Liver (tissue), 9 donors: ENCODE measurements around the gene MINK1. TPM values are rescaled to one million over a fixed set of nuclear protein-coding genes. Genes with fewer than 3 reads are reported as not detected.

ENCODE experiments used
- DNase-seq: peaks from one replicate; pipeline ENCODE4 v3.0.0-alpha.2; 2017; ENCODE audit warnings: low spot score
- H3K27ac ChIP-seq, 2 donors: one replicate each; pipeline ENCODE4 v1.7.0; 2013; ENCODE audit warnings: inconsistent platforms in 2 of 2, low read length in 2 of 2, control low read depth in 1 of 2, low read depth in 1 of 2, mild to moderate bottlenecking in 1 of 2
- H3K27me3 ChIP-seq, 4 donors: one replicate each; pipeline versions ENCODE4 v1.6.1 to v1.7.0; 2013; ENCODE audit warnings: low read length in 3 of 4, inconsistent platforms in 1 of 4, mild to moderate bottlenecking in 1 of 4, moderate library complexity in 1 of 4; ENCODE audit not compliant: control insufficient read depth in 4 of 4, insufficient read depth in 4 of 4
- H3K36me3 ChIP-seq, 4 donors: one replicate each; pipeline versions ENCODE4 v1.6.1 to v1.7.0; 2013; ENCODE audit warnings: low read length in 3 of 4, mild to moderate bottlenecking in 3 of 4, low read depth in 1 of 4, moderate library complexity in 1 of 4; ENCODE audit not compliant: control insufficient read depth in 4 of 4, insufficient read depth in 3 of 4
- H3K4me1 ChIP-seq, 4 donors: one replicate each; pipeline versions ENCODE4 v1.6.1 to v1.7.0; 2013; ENCODE audit warnings: low read length in 3 of 4, mild to moderate bottlenecking in 3 of 4, moderate library complexity in 1 of 4; ENCODE audit not compliant: control insufficient read depth in 4 of 4, insufficient read depth in 4 of 4
- H3K4me3 ChIP-seq, 3 donors: one replicate each; pipeline versions ENCODE4 v1.6.1 to v1.7.0; 2013; ENCODE audit warnings: low read length in 3 of 3, control low read depth in 1 of 3, low read depth in 1 of 3, mild to moderate bottlenecking in 1 of 3
- H3K9ac ChIP-seq, 2 donors: one replicate each; pipeline ENCODE4 v1.7.0; 2013; ENCODE audit warnings: low read length in 2 of 2, mild to moderate bottlenecking in 2 of 2, moderate library complexity in 2 of 2, control low read depth in 1 of 2, low read depth in 1 of 2
- H3K9me3 ChIP-seq, 4 donors: one replicate each; pipeline versions ENCODE4 v1.6.1 to v1.7.0; 2013; ENCODE audit warnings: low read length in 3 of 4; ENCODE audit not compliant: control insufficient read depth in 4 of 4
- EGR1 ChIP-seq, 2 donors: IDR thresholded peaks; 2 replicates each; pipeline ENCODE4 v1.6.1; 2016 to 2018; ENCODE audit warnings: antibody characterized with exemption in 2 of 2, low read depth in 2 of 2
- FOXA2 ChIP-seq: IDR thresholded peaks from 2 replicates; pipeline ENCODE4 v1.6.1; 2016; ENCODE audit warnings: antibody characterized with exemption
- GABPA ChIP-seq, 2 donors: IDR thresholded peaks in 1 of 2; conservative IDR thresholded peaks in 1 of 2; 2 replicates each; pipeline ENCODE4 v1.6.1; 2016; ENCODE audit warnings: antibody characterized with exemption in 2 of 2, mild to moderate bottlenecking in 1 of 2, moderate library complexity in 1 of 2
- HNF4A ChIP-seq, 2 donors: conservative IDR thresholded peaks; 2 replicates each; pipeline ENCODE4 v1.6.1; 2016; ENCODE audit warnings: antibody characterized with exemption in 2 of 2, mild to moderate bottlenecking in 2 of 2
- HNF4G ChIP-seq: IDR thresholded peaks from 2 replicates; pipeline ENCODE4 v1.6.1; 2016; ENCODE audit warnings: antibody characterized with exemption
- JUND ChIP-seq, 2 donors: IDR thresholded peaks; 2 replicates each; pipeline ENCODE4 v1.6.1; 2016; ENCODE audit warnings: antibody characterized with exemption in 2 of 2
- NR2F2 ChIP-seq: IDR thresholded peaks from 2 replicates; pipeline ENCODE4 v1.6.1; 2016; ENCODE audit warnings: antibody characterized with exemption
- RAD21 ChIP-seq, 2 donors: IDR thresholded peaks; 2 replicates each; pipeline ENCODE4 v1.6.1; 2016; ENCODE audit warnings: antibody characterized with exemption in 2 of 2, mild to moderate bottlenecking in 2 of 2
- RXRA ChIP-seq, 2 donors: IDR thresholded peaks; 2 replicates each; pipeline ENCODE4 v1.6.1; 2017 to 2018; ENCODE audit warnings: antibody characterized with exemption in 2 of 2, mild to moderate bottlenecking in 1 of 2
- SP1 ChIP-seq: IDR thresholded peaks from 2 replicates; pipeline ENCODE4 v1.6.1; 2018; ENCODE audit warnings: antibody characterized with exemption, mild to moderate bottlenecking
- TAF1 ChIP-seq: conservative IDR thresholded peaks from 2 replicates; pipeline ENCODE4 v1.6.1; 2016; ENCODE audit warnings: antibody characterized with exemption, mild to moderate bottlenecking
- YY1 ChIP-seq: IDR thresholded peaks from 2 replicates; pipeline ENCODE4 v1.6.1; 2016; ENCODE audit warnings: antibody characterized with exemption, mild to moderate bottlenecking
- WGBS: extraction: QIAGEN DNeasy Blood & Tissue Kit; methylation state at CpG from one replicate; pipeline ENCODE4 v1.1.7; 2013; 5-methylcytosine and 5-hydroxymethylcytosine counted together
- polyA plus RNA-seq, 2 donors: library from polyadenylated mRNA; stranded (reverse) in 1 of 2; unstranded in 1 of 2; fragments of 200-250 nt in 1 of 2; fragments of >200 nt in 1 of 2; fragmentation: Nextera tagmentation in 1 of 2; extraction: Ambion mirVana in 1 of 2; gene quantifications; one replicate each; pipeline versions ENCODE4 v1.2.1 to v1.2.3, GENCODE V29; 2013 to 2015
- total RNA-seq, 2 donors: library from RNA; depleted of rRNA; stranded (reverse); fragments of >200 nt; gene quantifications; one replicate each; pipeline ENCODE4 v1.2.3, GENCODE V29; 2014
- TF ChIP-seq, protein P1 (sequence below): IDR thresholded peaks from 2 replicates; pipeline ENCODE4 v1.6.1; 2016; ENCODE audit warnings: antibody characterized with exemption
- TF ChIP-seq, protein P2 (sequence below): IDR thresholded peaks from 2 replicates; pipeline ENCODE4 v1.6.1; 2016; ENCODE audit warnings: antibody characterized with exemption, mild to moderate bottlenecking
- TF ChIP-seq, protein P3 (sequence below): IDR thresholded peaks from 2 replicates; pipeline ENCODE4 v1.6.1; 2016; ENCODE audit warnings: antibody characterized with exemption
- donor health status: healthy.
- donor health status: healthy.
- donor health status: healthy.
- donor health status: healthy.
- donor health status: healthy.

Gene MINK1
- total and polyA plus RNA-seq, 4 donors = 6.9 to 30.6 (median 21.1) TPM

DNA sequence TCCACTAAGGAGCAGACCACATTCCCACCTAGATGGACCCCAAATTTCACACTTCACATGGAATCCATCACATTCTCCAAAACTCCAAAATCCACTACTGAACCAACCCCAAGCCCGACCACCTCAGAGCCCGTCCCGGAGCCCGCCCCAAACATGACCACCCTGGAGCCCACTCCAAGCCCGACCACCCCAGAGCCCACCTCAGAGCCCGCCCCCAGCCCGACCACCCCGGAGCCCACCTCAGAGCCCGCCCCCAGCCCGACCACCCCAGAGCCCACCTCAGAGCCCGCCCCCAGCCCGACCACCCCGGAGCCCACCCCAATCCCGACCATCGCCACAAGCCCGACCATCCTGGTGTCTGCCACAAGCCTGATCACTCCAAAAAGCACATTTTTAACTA is 100.5 kb downstream of the MINK1 start:
- Histone ChIP-seq H3K9me3 (no peaks in the 10 kb centered on the region), H3K27ac (no peak overlapping the region), H3K4me3 (no peak overlapping the region), H3K9ac (no peak overlapping the region), H3K4me1 (peaks cover 3 to 17% (median 11%) of the 10 kb centered on the region in 4 donors), H3K27me3 (no peaks in the 10 kb centered on the region), H3K36me3 (peaks cover 1 to 15% (median 8%) of the 10 kb centered on the region in 4 donors)
- no peak for TF ChIP-seq NR2F2
- TF ChIP-seq, protein P1, sequence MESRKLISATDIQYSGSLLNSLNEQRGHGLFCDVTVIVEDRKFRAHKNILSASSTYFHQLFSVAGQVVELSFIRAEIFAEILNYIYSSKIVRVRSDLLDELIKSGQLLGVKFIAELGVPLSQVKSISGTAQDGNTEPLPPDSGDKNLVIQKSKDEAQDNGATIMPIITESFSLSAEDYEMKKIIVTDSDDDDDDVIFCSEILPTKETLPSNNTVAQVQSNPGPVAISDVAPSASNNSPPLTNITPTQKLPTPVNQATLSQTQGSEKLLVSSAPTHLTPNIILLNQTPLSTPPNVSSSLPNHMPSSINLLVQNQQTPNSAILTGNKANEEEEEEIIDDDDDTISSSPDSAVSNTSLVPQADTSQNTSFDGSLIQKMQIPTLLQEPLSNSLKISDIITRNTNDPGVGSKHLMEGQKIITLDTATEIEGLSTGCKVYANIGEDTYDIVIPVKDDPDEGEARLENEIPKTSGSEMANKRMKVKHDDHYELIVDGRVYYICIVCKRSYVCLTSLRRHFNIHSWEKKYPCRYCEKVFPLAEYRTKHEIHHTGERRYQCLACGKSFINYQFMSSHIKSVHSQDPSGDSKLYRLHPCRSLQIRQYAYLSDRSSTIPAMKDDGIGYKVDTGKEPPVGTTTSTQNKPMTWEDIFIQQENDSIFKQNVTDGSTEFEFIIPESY = no peak
- TF ChIP-seq, protein P2, sequence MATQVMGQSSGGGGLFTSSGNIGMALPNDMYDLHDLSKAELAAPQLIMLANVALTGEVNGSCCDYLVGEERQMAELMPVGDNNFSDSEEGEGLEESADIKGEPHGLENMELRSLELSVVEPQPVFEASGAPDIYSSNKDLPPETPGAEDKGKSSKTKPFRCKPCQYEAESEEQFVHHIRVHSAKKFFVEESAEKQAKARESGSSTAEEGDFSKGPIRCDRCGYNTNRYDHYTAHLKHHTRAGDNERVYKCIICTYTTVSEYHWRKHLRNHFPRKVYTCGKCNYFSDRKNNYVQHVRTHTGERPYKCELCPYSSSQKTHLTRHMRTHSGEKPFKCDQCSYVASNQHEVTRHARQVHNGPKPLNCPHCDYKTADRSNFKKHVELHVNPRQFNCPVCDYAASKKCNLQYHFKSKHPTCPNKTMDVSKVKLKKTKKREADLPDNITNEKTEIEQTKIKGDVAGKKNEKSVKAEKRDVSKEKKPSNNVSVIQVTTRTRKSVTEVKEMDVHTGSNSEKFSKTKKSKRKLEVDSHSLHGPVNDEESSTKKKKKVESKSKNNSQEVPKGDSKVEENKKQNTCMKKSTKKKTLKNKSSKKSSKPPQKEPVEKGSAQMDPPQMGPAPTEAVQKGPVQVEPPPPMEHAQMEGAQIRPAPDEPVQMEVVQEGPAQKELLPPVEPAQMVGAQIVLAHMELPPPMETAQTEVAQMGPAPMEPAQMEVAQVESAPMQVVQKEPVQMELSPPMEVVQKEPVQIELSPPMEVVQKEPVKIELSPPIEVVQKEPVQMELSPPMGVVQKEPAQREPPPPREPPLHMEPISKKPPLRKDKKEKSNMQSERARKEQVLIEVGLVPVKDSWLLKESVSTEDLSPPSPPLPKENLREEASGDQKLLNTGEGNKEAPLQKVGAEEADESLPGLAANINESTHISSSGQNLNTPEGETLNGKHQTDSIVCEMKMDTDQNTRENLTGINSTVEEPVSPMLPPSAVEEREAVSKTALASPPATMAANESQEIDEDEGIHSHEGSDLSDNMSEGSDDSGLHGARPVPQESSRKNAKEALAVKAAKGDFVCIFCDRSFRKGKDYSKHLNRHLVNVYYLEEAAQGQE = no peak
- no peak for TF ChIP-seq HNF4G
- no peak for TF ChIP-seq RAD21 (IDR thresholded peaks at IDR 0.05)
- TF ChIP-seq SP1 = no peak
- no peak for TF ChIP-seq EGR1 (IDR thresholded peaks at IDR 0.05; ENCODE audit: low read depth in 2 of 2)
- TF ChIP-seq FOXA2 = no peak
- TF ChIP-seq YY1 = no peak
- TF ChIP-seq JUND (IDR thresholded peaks at IDR 0.05) = no peak
- TF ChIP-seq, protein P3, sequence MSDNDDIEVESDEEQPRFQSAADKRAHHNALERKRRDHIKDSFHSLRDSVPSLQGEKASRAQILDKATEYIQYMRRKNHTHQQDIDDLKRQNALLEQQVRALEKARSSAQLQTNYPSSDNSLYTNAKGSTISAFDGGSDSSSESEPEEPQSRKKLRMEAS = no peak
- no peak for TF ChIP-seq TAF1
- TF ChIP-seq GABPA (IDR thresholded peaks at IDR 0.05 in 1 of 2, conservative IDR thresholded peaks at IDR 0.05 in 1 of 2) = no peak
- TF ChIP-seq RXRA (IDR thresholded peaks at IDR 0.05) = no peak
- 85% methylated on average over 16 of the region's 16 CpGs for WGBS
- no peak for DNase-seq

DNA sequence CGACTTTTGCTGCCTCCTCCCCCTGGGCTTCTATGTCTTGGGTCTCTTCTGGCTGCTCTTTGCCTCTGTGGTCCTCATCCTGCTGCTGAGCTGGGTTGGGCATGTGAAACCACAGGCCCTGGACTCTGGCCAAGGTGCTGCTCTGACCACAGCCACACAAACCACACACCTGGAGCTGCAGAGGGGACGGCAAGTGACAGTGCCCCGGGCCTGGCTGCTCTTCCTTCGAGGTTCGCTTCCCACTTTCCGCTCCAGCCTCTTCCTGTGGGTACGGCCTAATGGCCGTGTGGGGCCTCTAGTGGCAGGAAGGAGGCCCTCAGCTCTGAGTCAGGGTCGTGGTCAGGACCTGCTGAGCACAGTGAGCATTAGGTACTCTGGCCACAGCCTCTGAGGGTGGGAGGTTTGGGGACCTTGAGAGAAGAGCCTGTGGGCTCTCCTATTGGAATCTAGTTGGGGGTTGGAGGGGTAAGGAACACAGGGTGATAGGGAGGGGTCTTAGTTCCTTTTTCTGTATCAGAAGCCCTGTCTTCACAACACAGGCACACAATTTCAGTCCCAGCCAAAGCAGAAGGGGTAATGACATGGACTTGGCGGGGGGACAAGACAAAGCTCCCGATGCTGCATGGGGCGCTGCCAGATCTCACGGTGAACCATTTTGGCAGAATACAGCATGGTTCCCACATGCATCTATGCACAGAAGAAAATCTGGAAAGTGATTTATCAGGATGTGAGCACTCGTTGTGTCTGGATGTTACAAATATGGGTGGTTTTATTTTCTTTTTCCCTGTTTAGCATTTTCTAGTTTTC is 101.2 kb downstream of the MINK1 start:
- WGBS = 24% methylated on average over 14 of the region's 14 CpGs
- no peak for DNase-seq
- Histone ChIP-seq H3K4me3 (no peak overlapping the region), H3K9me3 (no peaks in the 10 kb centered on the region), H3K9ac (no peak overlapping the region), H3K27me3 (no peaks in the 10 kb centered on the region), H3K27ac (peak overlapping the region in 1 of 2 donors; percentile 19), H3K4me1 (peaks cover 8 to 25% (median 18%) of the 10 kb centered on the region in 4 donors), H3K36me3 (peaks cover 1 to 15% (median 8%) of the 10 kb centered on the region in 4 donors)
- TF ChIP-seq SP1 (no peak), HNF4A (conservative IDR thresholded peaks at IDR 0.05) (no peak), RAD21 (IDR thresholded peaks at IDR 0.05) (peak; percentile 44 to 67), HNF4G (no peak), NR2F2 (no peak), EGR1 (IDR thresholded peaks at IDR 0.05; ENCODE audit: low read depth in 2 of 2) (no peak), GABPA (IDR thresholded peaks at IDR 0.05 in 1 of 2, conservative IDR thresholded peaks at IDR 0.05 in 1 of 2) (no peak)
- TF ChIP-seq, protein P2 = no peak
- TF ChIP-seq, protein P3 = no peak
